Fibroblast of lung (primary cell): Measurements from ENCODE around the gene PTPRZ1.

Experiments
- CTCF ChIP-seq, 2 donors: IDR thresholded peaks in 1 of 2; conservative IDR thresholded peaks in 1 of 2; 1 replicate in 1 of 2; 2 replicates in 1 of 2; pipeline ENCODE4 v1.5.1; 2011 to 2012; ENCODE audit warnings: low read length in 2 of 2, control low read depth in 1 of 2, inconsistent platforms in 1 of 2, low read depth in 1 of 2, mild to moderate bottlenecking in 1 of 2
- EZH2 ChIP-seq: IDR thresholded peaks from 2 replicates; pipeline ENCODE4 v1.5.1; 2012; ENCODE audit warnings: low read length, control low read depth, mild to moderate bottlenecking; ENCODE audit errors: missing control alignments

- TF ChIP-seq CTCF (conservative IDR thresholded peaks at IDR 0.05 in 1 of 2, IDR thresholded peaks at IDR 0.05 in 1 of 2; ENCODE audit: low read depth in 1 of 2, low read length in 2 of 2) (no peak), EZH2 (no peak)
Observed at GRCh38 chr7:122070062-122070461, 197.1 kb downstream of the PTPRZ1 start.
